Myometrial cell (primary cell): ENCODE data around the gene GGNBP2. TPM values are rescaled to one million over a fixed set of nuclear protein-coding genes. Genes with fewer than 3 reads are reported as not detected.

Source experiments
- total RNA-seq: library from RNA; depleted of rRNA; stranded (reverse); fragments of >200 nt; gene quantifications from 2 replicates; pipeline ENCODE4 v1.2.3, GENCODE V29; 2015

Gene GGNBP2
- total RNA-seq, result 31.5 and 37.2 TPM in 2 replicates

GRCh38 chr17:36544307-36545076 lies at the start of gene GGNBP2:
Gene GGNBP2, plus strand, starts transcription at chr17:36544919. Its CDS starts 806 bp downstream, at chr17:36545725.

GRCh38 chr17:36534840-36535668 lies 9.7 kb upstream of the GGNBP2 start, which contains the start of the genes MYO19 and PIGW:
Gene MYO19, minus strand, starts transcription at chr17:36534868. Its CDS starts 2,330 bp downstream, at chr17:36532538.
Gene PIGW, plus strand, starts transcription at chr17:36534987. Its CDS starts 2,115 bp downstream, at chr17:36537102.

GRCh38 chr17:36591434-36592315 lies 47.0 kb downstream of the GGNBP2 start, which contains the start of gene DHRS11:
Gene DHRS11, plus strand, starts transcription at chr17:36591879. Its CDS starts 131 bp downstream, at chr17:36592010.

GRCh38 chr17:36601303-36602029 lies 56.7 kb downstream of the GGNBP2 start, which contains the start of gene MRM1:
Gene MRM1, plus strand, starts transcription at chr17:36601583. Its CDS starts 228 bp downstream, at chr17:36601811.

Other genes with a start within 250 kb of the GGNBP2 start
- not detected in 2 replicates for gene TBC1D3G, start 221.0 kb upstream of the GGNBP2 start, total RNA-seq
- gene TBC1D3H, start 156.5 kb upstream of the GGNBP2 start, total RNA-seq, result not detected in 2 replicates
- gene ZNHIT3, start 58.2 kb upstream of the GGNBP2 start, total RNA-seq, result 37.2 and 39.7 TPM in 2 replicates
- gene MYO19, start 10.1 kb upstream of the GGNBP2 start, total RNA-seq, result 47.1 and 47.3 TPM in 2 replicates
- gene PIGW, start 9.9 kb upstream of the GGNBP2 start, total RNA-seq, result 4.6 and 9.2 TPM in 2 replicates
- gene DHRS11, start 47.0 kb downstream of the GGNBP2 start, total RNA-seq, result 6.6 and 20.6 TPM in 2 replicates
- gene MRM1, start 56.7 kb downstream of the GGNBP2 start, total RNA-seq, result 4.9 and 7.3 TPM in 2 replicates